Posterior cingulate gyrus (tissue), 11 donors: ENCODE results near the gene MTCH1.

Source experiments
- DNase-seq, 10 donors: peaks; one replicate each; pipeline versions ENCODE4 v3.0.0 to v3.0.0-alpha.2; 2020 to 2021; ENCODE audit warnings: mixed read lengths in 3 of 10
- intact Hi-C: fragments of 100-400 bp; cut with DNase I; formaldehyde crosslinking; loops from one replicate; pipeline ENCODE4 v1.15.1; 2023

Gene MTCH1

DNA sequence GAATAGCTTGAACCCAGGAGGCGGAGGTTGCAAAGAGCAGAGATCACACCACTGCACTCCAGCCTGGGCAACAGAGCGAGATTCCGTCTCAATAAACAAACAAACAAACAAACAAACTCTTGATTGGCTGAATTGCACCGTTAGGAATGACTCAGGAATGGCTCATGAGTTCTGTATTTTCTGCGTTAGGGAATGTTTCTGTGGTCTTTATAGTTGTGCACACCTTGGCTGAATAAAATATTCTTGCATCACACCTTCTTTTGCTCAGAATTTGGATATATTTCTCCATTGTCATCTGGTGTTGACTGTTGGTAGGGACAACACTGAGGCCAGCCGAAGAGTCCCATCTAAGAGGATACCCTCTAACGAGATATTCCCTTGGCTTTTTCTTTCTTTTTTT is 51.1 kb downstream of the MTCH1 start:
- intact Hi-C loops, result no loop called here
- DNase-seq, result no peak

DNA sequence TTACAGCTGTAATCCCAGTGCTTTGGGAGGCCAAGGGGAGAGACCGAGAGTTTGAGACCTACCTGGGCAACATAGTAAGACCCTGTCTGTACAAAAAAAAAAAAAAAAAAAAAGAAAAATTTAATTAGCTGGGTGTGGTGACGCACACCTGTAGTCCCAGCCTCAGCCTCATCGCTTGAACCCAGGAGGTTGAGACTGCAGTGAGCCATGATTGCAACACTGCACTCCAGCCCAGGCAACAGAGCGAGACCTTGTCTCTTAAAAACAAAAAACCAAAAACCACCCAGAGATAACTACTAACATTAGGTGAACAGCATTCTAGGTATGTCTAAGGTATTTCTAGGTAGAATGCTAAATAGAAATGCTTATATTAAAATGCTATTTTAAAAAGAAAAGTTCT is 52.5 kb downstream of the MTCH1 start:
- no peak for DNase-seq
- intact Hi-C loops, result no loop called here

DNA sequence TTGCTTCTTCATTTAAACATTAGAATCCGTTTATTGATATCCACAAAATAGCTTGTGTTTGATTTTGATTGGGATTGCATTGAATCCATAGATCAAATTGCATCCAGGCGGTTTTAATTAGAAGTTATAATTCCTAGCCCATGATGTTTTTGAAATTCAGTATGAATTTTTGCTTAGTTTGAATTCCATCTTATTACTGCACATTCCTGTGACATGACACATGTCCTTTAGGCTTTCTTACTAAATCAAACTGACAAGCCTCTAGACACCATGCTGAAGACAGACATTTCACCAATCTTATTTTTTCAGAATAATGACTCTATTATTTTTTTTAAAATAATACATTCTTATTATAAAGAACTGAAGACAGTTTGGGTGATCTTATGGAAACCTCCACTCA is 52.9 kb downstream of the MTCH1 start:
- intact Hi-C loops, result no loop called here
- DNase-seq, result no peak

DNA sequence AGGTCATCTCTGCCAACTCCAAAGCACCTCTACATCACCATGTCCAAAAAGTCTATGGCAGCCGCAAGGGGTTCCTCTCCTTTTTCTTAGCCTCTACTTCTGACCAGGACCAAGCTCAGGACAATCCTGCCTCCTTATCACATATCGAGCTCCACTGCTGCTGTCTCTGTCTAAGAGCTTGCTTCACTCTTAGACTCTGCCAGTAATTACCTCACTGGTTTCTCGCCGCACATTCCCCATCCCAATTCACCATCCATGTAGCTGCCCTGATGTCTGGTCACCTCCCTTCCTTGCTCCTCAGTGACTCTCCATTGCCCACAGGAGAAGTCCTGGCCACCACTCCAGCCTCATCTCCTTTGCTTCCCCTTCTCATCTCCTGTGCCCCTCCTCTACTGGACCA is 55.5 kb downstream of the MTCH1 start:
- no peak for DNase-seq
- intact Hi-C loops, result no loop called here

DNA sequence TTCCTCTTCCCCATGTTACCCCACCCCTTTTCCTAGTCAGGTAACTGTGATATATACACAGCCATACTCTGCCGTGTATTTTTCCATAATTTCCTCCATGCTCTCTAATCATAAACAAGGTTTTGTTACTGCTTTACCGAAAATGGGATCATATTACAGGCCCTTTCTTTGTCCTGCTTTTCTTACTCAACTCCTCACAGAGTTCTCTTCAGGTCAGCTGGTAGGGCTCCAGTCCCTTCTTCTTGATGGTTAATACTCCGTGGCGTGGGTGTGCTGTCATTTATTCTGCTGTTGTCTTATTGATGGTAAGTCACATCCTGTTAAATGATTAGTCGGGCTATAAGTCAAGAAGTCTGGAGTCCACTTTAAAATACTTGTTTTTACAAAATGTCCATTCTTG is 56.4 kb downstream of the MTCH1 start:
- intact Hi-C loops, result no loop called here

DNA sequence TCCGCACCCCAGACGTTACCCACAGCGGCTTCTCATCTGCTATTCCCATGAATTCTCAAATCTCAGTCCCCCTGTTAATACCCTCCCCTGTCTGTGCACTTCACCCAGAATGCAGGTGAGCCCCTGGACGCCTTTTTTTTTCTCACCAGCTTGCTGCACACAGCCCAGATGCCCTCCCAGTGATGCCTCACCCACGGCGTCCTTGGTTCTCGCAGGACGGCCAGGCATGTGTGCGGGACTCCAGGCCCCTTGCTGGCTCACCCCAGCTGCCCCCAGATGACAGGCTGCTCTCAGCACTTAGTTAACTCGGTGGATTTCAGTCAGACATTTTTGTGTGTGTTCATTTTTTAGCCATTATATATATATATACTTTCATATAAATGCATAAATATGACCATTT is 56.8 kb downstream of the MTCH1 start:
- intact Hi-C loops, result no loop called here

More for the DNA sequence above, 56.4 kb downstream of the MTCH1 start:
- DNase-seq, result no peak

DNA sequence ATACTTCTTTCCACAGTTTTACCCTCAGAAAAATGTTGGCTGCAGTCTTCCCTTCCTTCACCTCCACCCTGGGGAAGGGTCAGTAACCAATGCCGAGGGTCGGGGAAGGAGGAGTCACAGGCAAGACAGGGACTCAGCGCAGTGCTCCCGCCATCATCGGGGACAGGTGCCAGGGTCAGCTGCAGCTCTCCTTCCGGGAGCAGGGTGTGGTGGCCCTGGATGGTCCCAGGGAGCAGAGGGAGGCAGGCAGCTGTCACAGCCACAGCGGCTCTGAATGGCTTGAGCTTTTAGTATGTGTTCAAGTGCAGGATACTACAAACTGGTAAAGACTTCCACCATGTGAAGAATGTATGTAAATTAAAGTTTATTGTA is 57.5 kb downstream of the MTCH1 start:
- intact Hi-C loops, result no loop called here
- peak in 1 of 10 donors; percentile 48 for DNase-seq

More for the DNA sequence above, 56.8 kb downstream of the MTCH1 start:
- DNase-seq, result no peak

DNA sequence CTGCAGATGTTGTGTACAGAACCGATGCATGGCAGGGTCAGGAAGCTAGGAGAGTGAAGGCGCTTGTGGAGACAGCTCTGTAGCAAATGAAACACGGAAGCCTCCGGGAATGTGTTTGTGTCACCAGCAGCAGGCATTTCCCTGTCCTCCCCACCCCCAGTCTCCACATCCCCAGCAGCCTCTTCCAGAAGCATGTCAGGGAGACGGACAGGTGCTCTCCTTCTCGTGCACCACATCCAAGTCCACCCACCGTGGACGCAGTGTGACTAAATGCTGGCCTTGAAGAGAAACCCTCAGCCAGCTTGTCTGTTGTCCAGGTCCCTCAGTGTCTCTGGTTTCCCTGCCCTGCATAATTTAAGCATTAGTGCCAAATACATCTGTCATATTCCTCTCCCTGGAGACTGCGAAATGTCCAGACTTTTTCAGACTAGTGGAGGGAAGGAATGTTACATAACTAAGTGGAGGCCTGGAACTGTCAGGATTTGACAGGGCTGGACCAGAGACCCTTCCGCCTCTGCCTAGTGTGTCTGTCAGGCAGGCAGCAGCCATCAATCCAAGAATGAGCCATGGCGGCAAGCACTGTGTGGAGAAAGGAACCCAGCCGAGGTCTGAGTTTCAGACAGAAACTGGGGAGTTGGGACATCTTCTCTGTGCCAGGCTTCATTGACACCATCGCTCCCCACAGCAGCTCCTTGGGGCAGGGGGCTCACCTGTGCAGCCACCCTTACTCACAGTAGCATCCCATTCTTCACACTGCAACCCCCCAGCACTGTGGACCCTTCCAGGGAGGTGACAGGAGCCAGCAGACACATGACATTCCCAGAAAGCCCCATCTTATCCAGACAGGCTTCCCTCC is 58.1 kb downstream of the MTCH1 start:
- DNase-seq, result peak in 2 of 10 donors; percentile 76 to 83
- intact Hi-C loops, result no loop called here

DNA sequence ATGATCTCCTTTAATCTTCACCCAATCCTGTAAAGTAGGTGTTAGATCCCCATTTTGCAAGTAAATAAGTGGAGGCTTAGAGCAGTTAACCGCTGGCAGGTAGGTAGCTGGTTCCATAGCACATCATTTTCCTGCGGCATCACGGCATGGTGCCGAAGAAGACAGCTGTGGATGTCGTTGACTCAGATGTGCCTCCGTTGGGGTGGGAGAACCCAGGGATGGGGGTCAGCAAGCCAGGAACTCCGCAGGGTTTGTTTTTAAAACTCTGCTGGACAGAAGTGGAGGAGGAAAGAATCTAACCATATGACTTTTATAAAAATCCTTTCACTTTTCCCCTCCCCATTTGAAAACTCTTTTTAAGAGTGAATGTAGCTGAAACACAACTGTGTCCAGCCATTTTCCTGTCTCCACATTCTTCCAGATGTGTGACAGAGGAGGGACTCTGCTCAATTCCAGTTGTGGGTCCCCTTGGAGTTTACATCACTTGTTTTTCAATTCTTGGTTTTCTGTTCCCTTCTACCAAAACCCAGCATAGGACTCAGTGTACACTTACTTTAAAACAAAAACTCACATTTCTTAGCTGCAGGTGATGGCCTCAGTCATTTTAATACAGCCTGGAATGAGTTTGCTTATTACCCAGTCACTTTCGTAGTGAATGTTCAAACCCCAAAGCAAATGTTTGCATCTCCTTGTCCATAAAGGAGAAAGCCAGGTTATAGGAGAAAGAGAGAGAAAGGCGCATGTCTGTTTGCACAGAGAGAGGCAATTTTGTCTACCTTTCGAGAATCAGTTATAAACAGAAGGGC is 59.1 kb downstream of the MTCH1 start:
- intact Hi-C loops, result no loop called here

DNA sequence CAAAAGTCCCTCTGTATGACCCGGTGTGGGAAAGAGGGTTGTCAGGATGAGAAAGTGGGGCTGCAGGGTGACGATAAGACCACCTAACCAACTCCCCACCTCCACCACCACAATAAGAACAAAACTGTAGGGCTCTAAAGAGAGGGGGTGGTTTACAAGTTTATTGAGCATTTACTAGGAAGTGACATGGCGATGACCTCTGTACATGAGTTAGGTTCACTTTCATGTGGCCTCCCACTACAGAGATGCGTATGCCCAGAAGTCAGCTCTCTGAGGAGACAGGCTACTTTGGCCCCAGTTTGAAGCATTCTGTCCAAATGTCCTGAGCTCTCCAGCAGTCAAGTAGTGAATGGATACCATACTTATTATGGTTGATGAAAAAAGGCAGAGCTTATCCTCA is 60.2 kb downstream of the MTCH1 start:
- DNase-seq, result no peak
- intact Hi-C loops, result no loop called here

More for the DNA sequence above, 59.1 kb downstream of the MTCH1 start:
- DNase-seq, result peak in 1 of 10 donors; percentile 49

DNA sequence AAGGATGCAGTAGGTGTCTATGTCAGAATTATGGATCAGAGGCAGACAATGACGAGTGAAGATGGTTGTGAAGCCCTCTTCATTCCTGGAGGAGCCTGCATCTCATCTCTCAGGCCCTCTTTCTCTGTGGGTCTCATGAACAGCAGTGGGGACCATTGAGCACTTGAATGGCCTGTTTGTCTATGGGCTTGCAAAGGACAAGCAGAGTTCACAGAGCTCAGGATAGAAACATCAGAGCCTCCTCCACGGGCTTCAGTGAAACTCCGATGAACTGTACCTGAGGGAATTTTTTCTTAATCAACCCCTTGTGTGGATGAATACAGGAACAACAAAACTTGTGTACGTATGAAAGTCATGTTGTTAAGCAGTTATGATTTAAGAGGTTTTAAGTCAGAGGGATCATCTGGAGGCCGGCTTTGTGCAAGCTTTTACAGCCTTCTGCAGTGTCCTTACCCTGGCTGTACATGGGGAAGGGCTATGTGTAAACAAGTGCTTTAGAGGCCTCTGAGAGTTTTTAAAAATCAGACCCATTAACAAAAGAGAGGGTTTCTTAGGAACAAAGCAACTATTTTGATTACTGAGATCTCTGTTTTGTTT is 61.1 kb downstream of the MTCH1 start:
- intact Hi-C loops, result no loop called here
- peak in 1 of 10 donors; percentile 18 for DNase-seq

DNA sequence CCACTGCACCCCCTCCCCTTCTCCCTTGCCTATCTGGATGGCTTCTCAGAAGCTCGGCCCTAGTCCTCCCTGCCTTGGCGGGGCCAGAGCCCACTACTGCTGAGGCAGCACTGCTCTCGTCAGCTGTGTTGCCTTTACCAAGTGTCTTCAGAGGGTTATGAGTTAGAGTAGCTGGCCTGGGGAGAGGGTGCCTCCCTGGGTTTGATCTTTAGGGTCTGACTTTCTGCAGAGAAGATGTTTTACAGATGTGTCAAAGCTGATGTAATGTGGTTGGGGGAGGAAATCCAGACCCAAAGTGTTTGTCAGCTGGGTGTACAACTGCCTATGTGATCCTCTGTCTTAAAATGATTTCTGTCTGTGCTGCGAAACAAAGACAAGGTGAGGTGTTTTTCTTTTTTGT is 61.9 kb downstream of the MTCH1 start:
- intact Hi-C loops, result no loop called here
- DNase-seq, result peak in 1 of 10 donors; percentile 76

DNA sequence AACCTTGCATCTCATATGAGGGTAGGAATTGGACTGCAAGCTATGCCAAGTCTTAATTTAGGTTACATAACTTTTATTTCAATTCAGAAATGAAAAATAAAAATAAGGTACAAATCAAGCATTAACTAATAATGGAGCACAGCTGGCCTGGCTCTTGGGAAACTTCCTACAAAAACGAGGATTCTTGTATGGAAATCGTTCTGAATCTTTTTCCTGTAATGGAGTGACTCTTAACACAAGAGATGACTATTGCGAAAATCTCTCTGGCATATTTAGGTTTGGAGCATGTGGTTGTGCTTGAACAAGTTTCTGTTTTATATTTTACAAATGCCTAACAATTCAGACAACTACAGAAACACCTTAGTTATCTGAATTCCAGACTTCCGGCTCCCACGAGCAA is 65.5 kb downstream of the MTCH1 start:
- DNase-seq, result no peak

DNA sequence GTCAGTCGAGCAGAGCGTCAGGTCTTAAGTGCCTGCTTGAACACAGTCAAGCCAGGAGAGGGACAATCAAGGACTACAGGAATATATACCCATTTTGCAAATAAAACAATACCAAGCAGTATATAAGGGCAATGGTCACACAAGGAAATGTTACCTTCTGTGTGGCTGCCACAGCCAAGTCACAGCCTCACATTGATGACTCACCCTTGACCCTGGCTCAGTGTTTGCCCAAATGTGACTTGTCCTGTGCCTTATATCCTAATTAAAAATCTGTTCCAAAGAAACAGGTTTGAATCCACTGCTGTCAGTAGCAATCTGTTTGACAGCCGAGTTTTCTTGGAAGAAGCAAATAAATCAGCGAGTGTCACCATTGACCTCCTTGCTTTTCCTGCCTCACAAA is 65.9 kb downstream of the MTCH1 start:
- intact Hi-C loops, result no loop called here
- no peak for DNase-seq

More for the DNA sequence above, 65.5 kb downstream of the MTCH1 start:
- intact Hi-C loops, result no loop called here
